Body of pancreas (tissue), 4 donors: ENCODE data around the gene ARHGAP18.

Experiments used
- CTCF ChIP-seq, 7 experiments: fragments of 450-650 bp in 4 of 7; fragments of 200-600 bp in 3 of 7; sonication (generic) in 3 of 7; IDR thresholded peaks; one replicate each; pipeline ENCODE4 v1.5.1; 2016 to 2019; ENCODE audit warnings: antibody characterized with exemption in 7 of 7
- POLR2A ChIP-seq, 3 donors: fragments of 450-650 bp; IDR thresholded peaks; one replicate each; pipeline ENCODE4 v1.6.1; 2016; ENCODE audit warnings: antibody characterized with exemption in 3 of 3, mild to moderate bottlenecking in 2 of 3

GRCh38 chr6:129753422-129753821, 43.4 kb upstream of the ARHGAP18 start:
- TF ChIP-seq CTCF (IDR thresholded peaks at IDR 0.05) (no peak), POLR2A (IDR thresholded peaks at IDR 0.05) (no peak)
